ENCODE data around the gene PDE1C.

The PDE1C gene

GRCh38 chr7:31776616-31777015, 293.6 kb downstream of the PDE1C start:
- no peaks in the 10 kb centered on the region for H3K27me3 Mint-ChIP-seq
- no peaks in the 10 kb centered on the region for H3K4me1 Mint-ChIP-seq
- H3K9me3 Mint-ChIP-seq: peaks cover 13% of the 10 kb centered on the region
- no peak overlapping the region for H3K4me3 Mint-ChIP-seq
- ATAC-seq (replicated peaks; ENCODE audit: extremely low read depth, poor library complexity, severe bottlenecking) (no peak), DNase-seq (ENCODE audit: low spot score in 2 of 2) (no peak)
- H3K36me3 Mint-ChIP-seq (ENCODE audit: insufficient read depth): no peaks in the 10 kb centered on the region
- no peak overlapping the region for H3K27ac Mint-ChIP-seq (ENCODE audit: low read depth)

GRCh38 chr7:31775556-31775955, 294.7 kb downstream of the PDE1C start:
- ATAC-seq (replicated peaks; ENCODE audit: extremely low read depth, poor library complexity, severe bottlenecking) (no peak), DNase-seq (ENCODE audit: low spot score in 2 of 2) (no peak)
- no peaks in the 10 kb centered on the region for H3K4me1 Mint-ChIP-seq
- H3K9me3 Mint-ChIP-seq: peaks cover 13% of the 10 kb centered on the region
- no peaks in the 10 kb centered on the region for H3K36me3 Mint-ChIP-seq (ENCODE audit: insufficient read depth)
- H3K27me3 Mint-ChIP-seq: no peaks in the 10 kb centered on the region
- H3K4me3 Mint-ChIP-seq: no peak overlapping the region
- no peak overlapping the region for H3K27ac Mint-ChIP-seq (ENCODE audit: low read depth)

GRCh38 chr7:31772211-31772610, 298.0 kb downstream of the PDE1C start:
- Mint-ChIP-seq H3K9me3 (peaks cover 14% of the 10 kb centered on the region), H3K36me3 (ENCODE audit: insufficient read depth) (no peaks in the 10 kb centered on the region), H3K4me3 (no peak overlapping the region), H3K27me3 (no peaks in the 10 kb centered on the region), H3K27ac (ENCODE audit: low read depth) (no peak overlapping the region), H3K4me1 (no peaks in the 10 kb centered on the region)
- ATAC-seq (replicated peaks; ENCODE audit: extremely low read depth, poor library complexity, severe bottlenecking) (no peak), DNase-seq (ENCODE audit: low spot score in 2 of 2) (no peak)

GRCh38 chr7:31767686-31768358, 302.4 kb downstream of the PDE1C start:
- Mint-ChIP-seq H3K36me3 (ENCODE audit: insufficient read depth) (no peaks in the 10 kb centered on the region), H3K27me3 (no peaks in the 10 kb centered on the region), H3K9me3 (peaks cover 10% of the 10 kb centered on the region), H3K27ac (ENCODE audit: low read depth) (no peak overlapping the region), H3K4me1 (no peaks in the 10 kb centered on the region), H3K4me3 (no peak overlapping the region)
- DNase-seq (ENCODE audit: low spot score in 2 of 2) (no peak), ATAC-seq (replicated peaks; ENCODE audit: extremely low read depth, poor library complexity, severe bottlenecking) (no peak)

GRCh38 chr7:31764462-31764861, 305.7 kb downstream of the PDE1C start:
- no peaks in the 10 kb centered on the region for H3K27me3 Mint-ChIP-seq
- H3K36me3 Mint-ChIP-seq (ENCODE audit: insufficient read depth): no peaks in the 10 kb centered on the region
- no peak for DNase-seq (ENCODE audit: low spot score in 2 of 2)
- H3K9me3 Mint-ChIP-seq: peaks cover 11% of the 10 kb centered on the region
- H3K27ac Mint-ChIP-seq (ENCODE audit: low read depth): no peak overlapping the region
- no peak for ATAC-seq (replicated peaks; ENCODE audit: extremely low read depth, poor library complexity, severe bottlenecking)
- H3K4me1 Mint-ChIP-seq: no peaks in the 10 kb centered on the region
- no peak overlapping the region for H3K4me3 Mint-ChIP-seq

GRCh38 chr7:31763548-31763947, 306.7 kb downstream of the PDE1C start:
- Mint-ChIP-seq H3K4me1 (no peaks in the 10 kb centered on the region), H3K9me3 (peaks cover 11% of the 10 kb centered on the region), H3K4me3 (no peak overlapping the region), H3K27me3 (no peaks in the 10 kb centered on the region), H3K36me3 (ENCODE audit: insufficient read depth) (no peaks in the 10 kb centered on the region), H3K27ac (ENCODE audit: low read depth) (no peak overlapping the region)
- ATAC-seq (replicated peaks; ENCODE audit: extremely low read depth, poor library complexity, severe bottlenecking) (no peak), DNase-seq (ENCODE audit: low spot score in 2 of 2) (no peak)

- Mint-ChIP-seq H3K27ac (ENCODE audit: low read depth) (no peak overlapping the region), H3K4me1 (no peaks in the 10 kb centered on the region)
Observed at GRCh38 chr7:31761646-31762045, 308.6 kb downstream of the PDE1C start.

GRCh38 chr7:31758755-31759154, 311.5 kb downstream of the PDE1C start:
- no peaks in the 10 kb centered on the region for H3K4me1 Mint-ChIP-seq

More at GRCh38 chr7:31761646-31762045, 308.6 kb downstream of the PDE1C start:
- H3K36me3 Mint-ChIP-seq (ENCODE audit: insufficient read depth): no peaks in the 10 kb centered on the region
- no peaks in the 10 kb centered on the region for H3K27me3 Mint-ChIP-seq
- DNase-seq (ENCODE audit: low spot score in 2 of 2): no peak
- no peak for ATAC-seq (replicated peaks; ENCODE audit: extremely low read depth, poor library complexity, severe bottlenecking)
- H3K9me3 Mint-ChIP-seq: peaks cover 6% of the 10 kb centered on the region
- no peak overlapping the region for H3K4me3 Mint-ChIP-seq

GRCh38 chr7:31751726-31752125, 318.5 kb downstream of the PDE1C start:
- Mint-ChIP-seq H3K27me3 (no peaks in the 10 kb centered on the region), H3K4me3 (no peak overlapping the region), H3K27ac (ENCODE audit: low read depth) (no peak overlapping the region), H3K36me3 (ENCODE audit: insufficient read depth) (peaks cover 2% of the 10 kb centered on the region), H3K4me1 (no peaks in the 10 kb centered on the region), H3K9me3 (peaks cover 10% of the 10 kb centered on the region)
- DNase-seq (ENCODE audit: low spot score in 2 of 2) (no peak), ATAC-seq (replicated peaks; ENCODE audit: extremely low read depth, poor library complexity, severe bottlenecking) (no peak)

More at GRCh38 chr7:31758755-31759154, 311.5 kb downstream of the PDE1C start:
- no peaks in the 10 kb centered on the region for H3K27me3 Mint-ChIP-seq
- ATAC-seq (replicated peaks; ENCODE audit: extremely low read depth, poor library complexity, severe bottlenecking) (no peak), DNase-seq (ENCODE audit: low spot score in 2 of 2) (no peak)
- peaks cover 6% of the 10 kb centered on the region for H3K9me3 Mint-ChIP-seq
- no peak overlapping the region for H3K27ac Mint-ChIP-seq (ENCODE audit: low read depth)
- H3K4me3 Mint-ChIP-seq: no peak overlapping the region
- no peaks in the 10 kb centered on the region for H3K36me3 Mint-ChIP-seq (ENCODE audit: insufficient read depth)

- H3K4me1 Mint-ChIP-seq: no peaks in the 10 kb centered on the region
- peaks cover 10% of the 10 kb centered on the region for H3K9me3 Mint-ChIP-seq
- no peak overlapping the region for H3K4me3 Mint-ChIP-seq
- no peak for ATAC-seq (replicated peaks; ENCODE audit: extremely low read depth, poor library complexity, severe bottlenecking)
- no peak for DNase-seq (ENCODE audit: low spot score in 2 of 2)
- H3K36me3 Mint-ChIP-seq (ENCODE audit: insufficient read depth): peaks cover 2% of the 10 kb centered on the region
- H3K27ac Mint-ChIP-seq (ENCODE audit: low read depth): no peak overlapping the region
- H3K27me3 Mint-ChIP-seq: no peaks in the 10 kb centered on the region
Observed at GRCh38 chr7:31748084-31748483, 322.1 kb downstream of the PDE1C start.

GRCh38 chr7:31747553-31747952, 322.7 kb downstream of the PDE1C start:
- ATAC-seq (replicated peaks; ENCODE audit: extremely low read depth, poor library complexity, severe bottlenecking): no peak
- Mint-ChIP-seq H3K27me3 (no peaks in the 10 kb centered on the region), H3K36me3 (ENCODE audit: insufficient read depth) (peaks cover 2% of the 10 kb centered on the region), H3K9me3 (peaks cover 10% of the 10 kb centered on the region), H3K4me1 (no peaks in the 10 kb centered on the region), H3K4me3 (no peak overlapping the region), H3K27ac (ENCODE audit: low read depth) (no peak overlapping the region)
- DNase-seq (ENCODE audit: low spot score in 2 of 2): no peak

GRCh38 chr7:31744294-31744874, 325.8 kb downstream of the PDE1C start:
- no peaks in the 10 kb centered on the region for H3K4me1 Mint-ChIP-seq
- no peaks in the 10 kb centered on the region for H3K27me3 Mint-ChIP-seq
- no peak overlapping the region for H3K4me3 Mint-ChIP-seq
- DNase-seq (ENCODE audit: low spot score in 2 of 2) (no peak), ATAC-seq (replicated peaks; ENCODE audit: extremely low read depth, poor library complexity, severe bottlenecking) (no peak)
- H3K36me3 Mint-ChIP-seq (ENCODE audit: insufficient read depth): peaks cover under 1% of the 10 kb centered on the region
- H3K9me3 Mint-ChIP-seq: peaks cover 3% of the 10 kb centered on the region
- no peak overlapping the region for H3K27ac Mint-ChIP-seq (ENCODE audit: low read depth)

GRCh38 chr7:31741852-31742251, 328.4 kb downstream of the PDE1C start:
- H3K36me3 Mint-ChIP-seq (ENCODE audit: insufficient read depth): no peaks in the 10 kb centered on the region
- ATAC-seq (replicated peaks; ENCODE audit: extremely low read depth, poor library complexity, severe bottlenecking) (no peak), DNase-seq (ENCODE audit: low spot score in 2 of 2) (no peak)
- H3K4me1 Mint-ChIP-seq: no peaks in the 10 kb centered on the region
- no peaks in the 10 kb centered on the region for H3K9me3 Mint-ChIP-seq
- no peak overlapping the region for H3K27ac Mint-ChIP-seq (ENCODE audit: low read depth)
- H3K4me3 Mint-ChIP-seq: no peak overlapping the region
- H3K27me3 Mint-ChIP-seq: no peaks in the 10 kb centered on the region

All from central memory CD8-positive, alpha-beta T cell (primary cell).